Neural cell (in vitro differentiated cells): ENCODE measurements around the gene NOTCH2. TPM values are rescaled to one million over a fixed set of nuclear protein-coding genes. Genes with fewer than 3 reads are reported as not detected.

Source experiments
- H2AFZ ChIP-seq: fragments of 200-600, 300-800 bp; sonication (generic), shearing (Covaris generic); 2 replicates; pipeline ENCODE4 v1.6.0; 2014; ENCODE audit warnings: low read depth, mild to moderate bottlenecking, antibody characterized with exemption, low read length, moderate library complexity
- H3F3A ChIP-seq: fragments of 200-600 bp; shearing (Covaris generic); 2 replicates; pipeline ENCODE4 v1.6.1; 2016; ENCODE audit warnings: mild to moderate bottlenecking, moderate library complexity, mixed read lengths, antibody characterized with exemption, low read length; ENCODE audit not compliant: insufficient read depth, poor library complexity, severe bottlenecking
- H3K27ac ChIP-seq: fragments of 200-600, 300-800 bp; sonication (generic), shearing (Covaris generic); 2 replicates; pipeline ENCODE4 v1.5.1; 2014; ENCODE audit warnings: mild to moderate bottlenecking, low read length, moderate library complexity
- H3K27me3 ChIP-seq: fragments of 300-800, 200-600 bp; sonication (generic), shearing (Covaris generic); 2 replicates; pipeline ENCODE4 v1.6.0; 2014; ENCODE audit warnings: mild to moderate bottlenecking, low read depth, low read length, moderate library complexity; ENCODE audit not compliant: insufficient read depth
- H3K36me3 ChIP-seq: fragments of 300-800, 200-600 bp; sonication (generic), shearing (Covaris generic); 2 replicates; pipeline ENCODE4 v1.5.1; 2014; ENCODE audit warnings: mild to moderate bottlenecking, antibody characterized with exemption, low read length, moderate library complexity; ENCODE audit not compliant: insufficient read depth
- H3K4me2 ChIP-seq: fragments of 300-800, 200-600 bp; sonication (generic), shearing (Covaris generic); 2 replicates; pipeline ENCODE4 v1.6.0; 2014; ENCODE audit warnings: mild to moderate bottlenecking, low read length
- H3K4me3 ChIP-seq: fragments of 300-800, 200-600 bp; sonication (generic), shearing (Covaris generic); 2 replicates; pipeline ENCODE4 v1.5.1; 2014; ENCODE audit warnings: mild to moderate bottlenecking, low read length, moderate library complexity
- H3K79me2 ChIP-seq: fragments of 200-600 bp; shearing (Covaris generic); replicated peaks from 2 replicates; pipeline ENCODE4 v1.6.0; 2014; ENCODE audit warnings: mild to moderate bottlenecking, low read length, moderate library complexity; ENCODE audit not compliant: insufficient read depth
- H3K9ac ChIP-seq: fragments of 300-800, 200-600 bp; sonication (generic), shearing (Covaris generic); 2 replicates; pipeline ENCODE4 v1.6.1; 2016; ENCODE audit warnings: mild to moderate bottlenecking, low read length, mixed read lengths
- H3K9me2 ChIP-seq: fragments of 200-600 bp; shearing (Covaris generic); 2 replicates; pipeline ENCODE4 v1.6.1; 2016; ENCODE audit warnings: mild to moderate bottlenecking, low read length, mixed read lengths; ENCODE audit not compliant: insufficient read depth
- H3K9me3 ChIP-seq: fragments of 200-600, 300-800 bp; sonication (generic), shearing (Covaris generic); 2 replicates; pipeline ENCODE4 v1.6.1; 2016; ENCODE audit warnings: mild to moderate bottlenecking, mixed run types, low read length, moderate library complexity, mixed read lengths
- H4K20me1 ChIP-seq: fragments of 200-600 bp; shearing (Covaris generic); 2 replicates; pipeline ENCODE4 v1.6.1; 2016; ENCODE audit warnings: mild to moderate bottlenecking, mixed run types; ENCODE audit not compliant: insufficient read depth
- EZH2 ChIP-seq: fragments of 200-600, 300-800 bp; shearing (Covaris generic), sonication (generic); IDR thresholded peaks from 2 replicates; pipeline ENCODE4 v1.6.1; 2014; ENCODE audit warnings: antibody characterized with exemption, low read length, borderline replicate concordance, mild to moderate bottlenecking; ENCODE audit not compliant: insufficient read depth, poor library complexity, severe bottlenecking
- MXI1 ChIP-seq: fragments of 450-650 bp; conservative IDR thresholded peaks from 2 replicates; pipeline ENCODE4 v1.6.1; 2014; ENCODE audit warnings: antibody characterized with exemption, mild to moderate bottlenecking; ENCODE audit not compliant: poor library complexity, severe bottlenecking
- POLR2AphosphoS5 ChIP-seq: IDR thresholded peaks from 2 replicates; pipeline ENCODE4 v1.6.1; 2012
- RAD21 ChIP-seq: fragments of 450-650 bp; conservative IDR thresholded peaks from 2 replicates; pipeline ENCODE4 v1.6.1; 2014; ENCODE audit warnings: antibody characterized with exemption, mild to moderate bottlenecking, moderate library complexity
- SMC3 ChIP-seq: fragments of 450-650 bp; conservative IDR thresholded peaks from 2 replicates; pipeline ENCODE4 v1.6.1; 2014; ENCODE audit warnings: antibody characterized with exemption, mild to moderate bottlenecking, moderate library complexity; ENCODE audit not compliant: poor library complexity
- TAF1 ChIP-seq: IDR thresholded peaks from 2 replicates; pipeline ENCODE4 v1.6.1; 2012; ENCODE audit warnings: low read depth
- polyA plus RNA-seq: library from polyadenylated mRNA; depleted of rRNA; stranded (reverse); fragments of >200 nt; gene quantifications from 2 replicates; pipeline ENCODE4 v1.2.3, GENCODE V29; 2014
- TF ChIP-seq, protein P1 (sequence below): IDR thresholded peaks from 2 replicates; pipeline ENCODE4 v1.6.1; 2012; ENCODE audit warnings: borderline replicate concordance
- TF ChIP-seq, protein P2 (sequence below): fragments of 450-650 bp; IDR thresholded peaks from 2 replicates; pipeline ENCODE4 v1.5.1; 2014; ENCODE audit warnings: antibody characterized with exemption, mild to moderate bottlenecking, moderate library complexity; ENCODE audit not compliant: poor library complexity, severe bottlenecking

NOTCH2 gene
- polyA plus RNA-seq, 1 donor from 2014 or later: 0.73 TPM

DNA sequence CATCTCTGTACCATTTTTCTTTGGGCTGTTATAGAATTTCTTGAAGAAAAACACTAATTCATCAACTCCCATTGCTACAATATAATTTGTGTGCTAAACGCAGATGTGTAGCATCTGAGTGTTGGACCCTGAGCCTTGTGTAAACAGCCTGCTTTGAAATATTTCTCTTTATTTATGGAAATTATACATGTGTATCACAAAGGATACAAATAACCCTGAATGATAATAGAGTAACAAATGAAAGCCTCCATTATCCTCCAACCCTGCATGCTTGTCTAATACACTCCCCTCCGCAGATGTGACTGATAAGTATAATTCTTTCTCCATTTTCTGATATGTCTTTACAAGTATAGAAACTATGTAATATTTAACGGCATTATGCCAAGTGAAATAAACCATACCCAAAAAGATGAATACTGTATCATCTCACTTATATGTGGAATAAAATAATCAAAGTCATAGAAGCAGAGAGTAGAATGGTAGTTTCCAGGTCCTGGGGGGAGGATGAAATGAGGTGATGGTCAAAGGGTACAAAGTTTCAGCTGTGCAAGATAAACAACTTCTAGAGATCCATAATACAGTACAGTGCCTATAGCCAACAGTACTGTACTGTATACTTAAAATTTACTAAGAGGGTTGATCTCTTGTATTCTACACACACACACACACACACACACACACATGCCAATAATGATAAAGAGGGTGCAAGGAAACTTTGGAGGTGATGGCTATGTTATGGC is 170.3 kb downstream of the NOTCH2 start:
- Histone ChIP-seq H3K27ac (no peak overlapping the region), H3K9ac (no peak overlapping the region), H3K4me3 (no peak overlapping the region), H2AFZ (no peak overlapping the region), H3K36me3 (no peaks in the 10 kb centered on the region), H3F3A (no peaks in the 10 kb centered on the region), H3K9me2 (no peaks in the 10 kb centered on the region), H3K27me3 (no peaks in the 10 kb centered on the region), H3K79me2 (no peaks in the 10 kb centered on the region), H4K20me1 (no peaks in the 10 kb centered on the region), H3K9me3 (no peaks in the 10 kb centered on the region), H3K4me2 (no peak overlapping the region)
- TF ChIP-seq, protein P1, sequence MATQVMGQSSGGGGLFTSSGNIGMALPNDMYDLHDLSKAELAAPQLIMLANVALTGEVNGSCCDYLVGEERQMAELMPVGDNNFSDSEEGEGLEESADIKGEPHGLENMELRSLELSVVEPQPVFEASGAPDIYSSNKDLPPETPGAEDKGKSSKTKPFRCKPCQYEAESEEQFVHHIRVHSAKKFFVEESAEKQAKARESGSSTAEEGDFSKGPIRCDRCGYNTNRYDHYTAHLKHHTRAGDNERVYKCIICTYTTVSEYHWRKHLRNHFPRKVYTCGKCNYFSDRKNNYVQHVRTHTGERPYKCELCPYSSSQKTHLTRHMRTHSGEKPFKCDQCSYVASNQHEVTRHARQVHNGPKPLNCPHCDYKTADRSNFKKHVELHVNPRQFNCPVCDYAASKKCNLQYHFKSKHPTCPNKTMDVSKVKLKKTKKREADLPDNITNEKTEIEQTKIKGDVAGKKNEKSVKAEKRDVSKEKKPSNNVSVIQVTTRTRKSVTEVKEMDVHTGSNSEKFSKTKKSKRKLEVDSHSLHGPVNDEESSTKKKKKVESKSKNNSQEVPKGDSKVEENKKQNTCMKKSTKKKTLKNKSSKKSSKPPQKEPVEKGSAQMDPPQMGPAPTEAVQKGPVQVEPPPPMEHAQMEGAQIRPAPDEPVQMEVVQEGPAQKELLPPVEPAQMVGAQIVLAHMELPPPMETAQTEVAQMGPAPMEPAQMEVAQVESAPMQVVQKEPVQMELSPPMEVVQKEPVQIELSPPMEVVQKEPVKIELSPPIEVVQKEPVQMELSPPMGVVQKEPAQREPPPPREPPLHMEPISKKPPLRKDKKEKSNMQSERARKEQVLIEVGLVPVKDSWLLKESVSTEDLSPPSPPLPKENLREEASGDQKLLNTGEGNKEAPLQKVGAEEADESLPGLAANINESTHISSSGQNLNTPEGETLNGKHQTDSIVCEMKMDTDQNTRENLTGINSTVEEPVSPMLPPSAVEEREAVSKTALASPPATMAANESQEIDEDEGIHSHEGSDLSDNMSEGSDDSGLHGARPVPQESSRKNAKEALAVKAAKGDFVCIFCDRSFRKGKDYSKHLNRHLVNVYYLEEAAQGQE: no peak

DNA sequence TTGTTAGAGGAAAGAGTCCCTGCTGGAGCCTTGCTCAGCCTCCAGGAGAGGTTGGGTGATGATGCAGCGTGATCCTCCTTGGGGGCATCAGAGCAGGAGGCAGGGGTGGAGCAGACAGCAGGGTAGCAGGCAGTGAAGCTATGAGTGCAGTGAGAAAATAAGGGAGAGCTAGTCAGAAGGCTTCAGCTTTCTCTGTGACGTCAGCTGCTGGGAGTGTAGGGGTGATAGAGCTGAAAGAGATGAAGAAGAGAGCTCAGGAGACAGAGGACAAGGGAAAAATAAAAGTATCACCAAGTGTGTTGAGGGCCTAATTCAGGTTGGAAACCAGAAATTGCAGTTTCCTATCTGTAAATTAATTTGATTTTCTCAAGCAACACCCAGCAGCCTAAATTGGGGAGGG is 170.9 kb downstream of the NOTCH2 start:
- Histone ChIP-seq H3K36me3 (no peaks in the 10 kb centered on the region), H3K79me2 (no peaks in the 10 kb centered on the region), H4K20me1 (no peaks in the 10 kb centered on the region), H3K4me3 (no peak overlapping the region), H2AFZ (no peak overlapping the region), H3K9ac (no peak overlapping the region), H3K9me3 (no peaks in the 10 kb centered on the region), H3F3A (no peaks in the 10 kb centered on the region), H3K27me3 (no peaks in the 10 kb centered on the region), H3K9me2 (no peaks in the 10 kb centered on the region), H3K27ac (no peak overlapping the region), H3K4me2 (no peak overlapping the region)
- TF ChIP-seq TAF1 (no peak), SMC3 (no peak), MXI1 (no peak), RAD21 (no peak), EZH2 (no peak)
- TF ChIP-seq, protein P2, sequence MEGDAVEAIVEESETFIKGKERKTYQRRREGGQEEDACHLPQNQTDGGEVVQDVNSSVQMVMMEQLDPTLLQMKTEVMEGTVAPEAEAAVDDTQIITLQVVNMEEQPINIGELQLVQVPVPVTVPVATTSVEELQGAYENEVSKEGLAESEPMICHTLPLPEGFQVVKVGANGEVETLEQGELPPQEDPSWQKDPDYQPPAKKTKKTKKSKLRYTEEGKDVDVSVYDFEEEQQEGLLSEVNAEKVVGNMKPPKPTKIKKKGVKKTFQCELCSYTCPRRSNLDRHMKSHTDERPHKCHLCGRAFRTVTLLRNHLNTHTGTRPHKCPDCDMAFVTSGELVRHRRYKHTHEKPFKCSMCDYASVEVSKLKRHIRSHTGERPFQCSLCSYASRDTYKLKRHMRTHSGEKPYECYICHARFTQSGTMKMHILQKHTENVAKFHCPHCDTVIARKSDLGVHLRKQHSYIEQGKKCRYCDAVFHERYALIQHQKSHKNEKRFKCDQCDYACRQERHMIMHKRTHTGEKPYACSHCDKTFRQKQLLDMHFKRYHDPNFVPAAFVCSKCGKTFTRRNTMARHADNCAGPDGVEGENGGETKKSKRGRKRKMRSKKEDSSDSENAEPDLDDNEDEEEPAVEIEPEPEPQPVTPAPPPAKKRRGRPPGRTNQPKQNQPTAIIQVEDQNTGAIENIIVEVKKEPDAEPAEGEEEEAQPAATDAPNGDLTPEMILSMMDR: no peak

DNA sequence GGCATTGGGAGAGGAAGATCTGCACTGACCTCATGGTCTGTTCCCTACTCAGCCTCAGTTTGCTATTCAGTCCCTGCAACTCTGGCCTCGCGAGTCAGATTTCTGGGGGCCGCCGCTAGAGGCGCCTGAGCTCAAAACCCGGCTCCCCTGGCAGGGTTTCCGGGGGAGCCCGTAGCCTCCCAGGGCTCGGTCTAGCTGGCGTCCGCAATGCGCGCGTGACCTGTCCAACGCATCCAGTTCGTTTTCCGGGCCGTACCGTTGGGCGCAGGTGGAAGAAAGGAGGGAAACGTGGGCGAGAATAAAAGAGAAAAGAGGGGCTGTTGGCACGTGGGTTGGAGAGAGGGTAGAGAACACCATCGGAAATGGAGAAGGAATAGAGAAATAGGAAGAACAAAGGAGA is 173.2 kb downstream of the NOTCH2 start, which contains the start of gene ADAM30:
ADAM30 (minus strand) TSS at position 213 of the 400 bp plus-strand sequence; CDS start at position 34, 179 bp downstream.
- Histone ChIP-seq H3K27me3 (no peaks in the 10 kb centered on the region), H3K79me2 (no peaks in the 10 kb centered on the region), H3K9ac (no peak within 1 kb of the TSS), H2AFZ (no peak within 1 kb of the TSS), H3K4me3 (no peak within 1 kb of the TSS), H4K20me1 (no peaks in the 10 kb centered on the region), H3K4me2 (no peak within 1 kb of the TSS), H3F3A (no peaks in the 10 kb centered on the region), H3K27ac (no peak within 1 kb of the TSS), H3K9me2 (no peaks in the 10 kb centered on the region), H3K9me3 (no peaks in the 10 kb centered on the region), H3K36me3 (no peaks in the 10 kb centered on the region)
- no peak for TF ChIP-seq TAF1
- TF ChIP-seq, protein P2: no peak
- no peak for TF ChIP-seq SMC3
- no peak for TF ChIP-seq MXI1
- TF ChIP-seq EZH2: no peak
- no peak for TF ChIP-seq RAD21
- no peak for TF ChIP-seq POLR2AphosphoS5
- TF ChIP-seq, protein P1: no peak
